Epidermal melanocyte (primary cell): ENCODE data around the gene LRRC23.
"Not testable (repeated sequence)": the region's sequence is repeated elsewhere in the genome, so short reads cannot be mapped to it uniquely, and the experiment has no call there.

Source experiments
- DNase-seq: peaks from one replicate; pipeline ENCODE4 v3.0.0; 2011; ENCODE audit warnings: low spot score; ENCODE audit not compliant: insufficient read length

The LRRC23 gene

GRCh38 chr12:6902448-6902847 is 2.2 kb upstream of the LRRC23 start:
- DNase-seq: no peak

- DNase-seq: no peak
These were observed 900 bp upstream of the LRRC23 start for GRCh38 chr12:6903722-6904121.

GRCh38 chr12:6905414-6906040 is 905 bp downstream of the LRRC23 start:
- DNase-seq: no peak

GRCh38 chr12:6908141-6908540 is 3.5 kb downstream of the LRRC23 start:
- DNase-seq: not testable (repeated sequence)

GRCh38 chr12:6909421-6910145 is 5.0 kb downstream of the LRRC23 start:
- no peak for DNase-seq

GRCh38 chr12:6912164-6912935 is 7.7 kb downstream of the LRRC23 start:
- no peak for DNase-seq

- peak; percentile 69 for DNase-seq
These were observed 9.8 kb downstream of the LRRC23 start, which contains the start of gene ENO2 for GRCh38 chr12:6914246-6914946. ENO2 (plus strand) TSS chr12:6914580; CDS start chr12:6915833, 1,253 bp downstream.

GRCh38 chr12:6914947-6915788 is 10.5 kb downstream of the LRRC23 start:
- DNase-seq: no peak

- no peak for DNase-seq
These were observed 11.2 kb downstream of the LRRC23 start for GRCh38 chr12:6915789-6916285.

- no peak for DNase-seq
These were observed 12.0 kb downstream of the LRRC23 start for GRCh38 chr12:6916426-6917200.

- no peak for DNase-seq
These were observed 13.0 kb downstream of the LRRC23 start for GRCh38 chr12:6917491-6918231.

- DNase-seq: no peak
These were observed 15.0 kb downstream of the LRRC23 start for GRCh38 chr12:6919588-6919987.

GRCh38 chr12:6921539-6921938 is 16.9 kb downstream of the LRRC23 start:
- no peak for DNase-seq

GRCh38 chr12:6921996-6922946 is 17.6 kb downstream of the LRRC23 start:
- no peak for DNase-seq

GRCh38 chr12:6923003-6923732 is 18.5 kb downstream of the LRRC23 start:
- no peak for DNase-seq

- no peak for DNase-seq
These were observed 19.2 kb downstream of the LRRC23 start for GRCh38 chr12:6923851-6924250.

GRCh38 chr12:6925239-6925539 is 20.6 kb downstream of the LRRC23 start:
- no peak for DNase-seq
